PC-9 (cell line): ENCODE data around the gene CDK5RAP2. TPM values are rescaled to one million over a fixed set of nuclear protein-coding genes. Genes with fewer than 3 reads are reported as not detected.

Source experiments
- BruUV-seq: library from RNA; stranded (reverse); fragments of 400-500 nt; replicated peaks from 2 replicates; lab custom pipeline; 2021; lab: Mats Ljungman, UMichigan
- CTCF ChIA-PET: fragments of 300-600 bp; sonication (Branson Sonifier 250); formaldehyde crosslinking; loops from one replicate; lab custom pipeline; 2022; ENCODE audit warnings: antibody characterized with exemption; lab: Charles Lee
- POLR2A ChIA-PET: fragments of 300-600 bp; sonication (Branson Sonifier 250); formaldehyde crosslinking; loops from one replicate; lab custom pipeline; 2022; ENCODE audit warnings: antibody characterized with exemption; ENCODE audit not compliant: unreplicated experiment; lab: Charles Lee
- DNase-seq, 2 experiments: peaks; one replicate each; pipeline versions ENCODE4 v3.0.0 to v3.0.0-alpha.2; 2015 to 2022; ENCODE audit warnings: mixed read lengths in 1 of 2
- H2AFZ ChIP-seq: fragments of 200-600 bp; sonication (generic); 2 replicates; pipeline ENCODE4 v1.8.1; 2017; ENCODE audit warnings: antibody characterized with exemption
- H3F3A ChIP-seq: fragments of 200-600 bp; sonication (generic); 2 replicates; pipeline ENCODE4 v1.8.1; 2017; ENCODE audit warnings: antibody characterized with exemption, mild to moderate bottlenecking, low read depth; ENCODE audit not compliant: insufficient read depth
- H3K27ac ChIP-seq: fragments of 200-600 bp; sonication (generic); 2 replicates; pipeline ENCODE4 v1.6.1; 2016; ENCODE audit warnings: mixed run types
- H3K27me3 ChIP-seq: fragments of 200-600 bp; sonication (generic); 2 replicates; pipeline ENCODE4 v1.6.1; 2016; ENCODE audit warnings: low read depth, mixed run types; ENCODE audit not compliant: insufficient read depth
- H3K36me3 ChIP-seq: fragments of 200-600 bp; sonication (generic); 2 replicates; pipeline ENCODE4 v1.6.1; 2016; ENCODE audit warnings: low read depth, mixed run types
- H3K4me1 ChIP-seq: fragments of 200-600 bp; sonication (generic); replicated peaks from 2 replicates; pipeline ENCODE4 v1.6.1; 2016; ENCODE audit warnings: mixed run types; ENCODE audit not compliant: insufficient read depth
- H3K4me2 ChIP-seq: fragments of 200-600 bp; sonication (generic); 2 replicates; pipeline ENCODE4 v1.6.1; 2017; ENCODE audit warnings: mixed run types
- H3K4me3 ChIP-seq: fragments of 200-600 bp; sonication (generic); 2 replicates; pipeline ENCODE4 v1.6.1; 2016; ENCODE audit warnings: mixed run types
- H3K79me2 ChIP-seq: fragments of 200-600 bp; sonication (generic); 2 replicates; pipeline ENCODE4 v1.6.1; 2017; ENCODE audit warnings: low read depth, mixed run types
- H3K9me2 ChIP-seq: fragments of 200-600 bp; sonication (generic); 2 replicates; pipeline ENCODE4 v1.8.1; 2017; ENCODE audit warnings: mild to moderate bottlenecking; ENCODE audit not compliant: insufficient read depth
- H3K9me3 ChIP-seq: fragments of 200-600 bp; sonication (generic); 2 replicates; pipeline ENCODE4 v1.8.1; 2016; ENCODE audit warnings: low read depth; ENCODE audit not compliant: insufficient read depth
- H4K20me1 ChIP-seq: fragments of 200-600 bp; sonication (generic); 2 replicates; pipeline ENCODE4 v1.8.1; 2017; ENCODE audit not compliant: insufficient read depth
- EZH2 ChIP-seq: fragments of 200-600 bp; sonication (generic); IDR thresholded peaks from 2 replicates; pipeline ENCODE4 v1.8.0; 2017; ENCODE audit warnings: antibody characterized with exemption, low read depth
- intact Hi-C: fragments of 100-400 bp; cut with micrococcal nuclease; formaldehyde crosslinking; loops from one replicate; pipeline ENCODE4 v1.10.0; 2022; ENCODE audit not compliant: unreplicated experiment
- total RNA-seq: library from RNA; stranded (reverse); gene quantifications from 2 replicates; pipeline ENCODE4 v1.2.3, GENCODE V29; 2021
- TF ChIP-seq, protein P1 (sequence below): fragments of 200-600 bp; sonication (generic); conservative IDR thresholded peaks from 2 replicates; pipeline ENCODE4 v1.6.1; 2017; ENCODE audit warnings: mixed run types, antibody characterized with exemption, mild to moderate bottlenecking, moderate library complexity

CDK5RAP2 gene
- total RNA-seq, 1 experiment from 2014 or later, result 113 TPM

DNA sequence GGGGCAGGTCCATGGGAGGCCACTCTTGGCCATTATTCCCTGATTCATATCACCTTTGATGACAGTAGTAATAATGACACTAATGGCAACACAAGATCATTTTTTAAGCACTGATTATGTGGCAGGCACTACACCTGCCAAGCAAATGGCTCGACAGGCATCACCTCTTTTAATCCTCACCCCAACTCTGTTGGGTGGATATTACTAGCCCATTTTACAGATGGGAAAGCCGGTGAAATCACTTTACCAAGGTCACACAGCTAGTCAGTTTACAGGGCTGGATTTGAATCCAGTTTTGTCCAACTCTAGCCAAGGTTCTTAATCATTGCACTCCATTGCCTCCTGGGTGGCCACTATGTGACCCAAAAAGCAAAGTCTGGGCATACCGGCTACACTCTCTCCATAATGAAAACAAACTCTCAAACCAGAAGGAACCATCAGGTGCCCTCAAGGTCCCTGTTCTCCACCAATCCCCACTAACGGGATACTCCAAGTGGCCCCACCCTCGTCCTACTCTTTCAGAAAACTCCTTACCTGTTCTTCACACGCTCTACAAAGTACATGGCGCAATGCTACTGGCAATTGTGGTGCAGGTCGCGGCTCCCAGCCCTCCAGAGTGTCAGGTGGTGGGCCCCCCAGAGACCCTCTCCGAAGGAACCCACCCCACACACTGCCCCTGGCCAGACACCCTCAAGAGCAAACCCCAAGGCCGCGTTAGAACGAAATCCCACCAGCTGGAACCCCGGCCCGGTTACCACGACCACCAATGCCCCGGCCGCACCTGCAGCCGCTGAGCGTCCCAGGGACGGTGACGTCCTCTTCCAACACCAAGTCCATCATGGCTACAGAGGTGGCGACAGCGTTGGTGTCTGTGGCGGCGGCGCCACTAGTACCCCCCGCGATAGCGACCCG lies 572 bp downstream of the CDK5RAP2 start:
- Histone ChIP-seq H3K9me2 (no peaks in the 10 kb centered on the region), H2AFZ (peak overlapping the region; percentile 93), H3K9me3 (no peaks in the 10 kb centered on the region), H4K20me1 (no peaks in the 10 kb centered on the region), H3K79me2 (peaks cover 42% of the 10 kb centered on the region), H3F3A (no peaks in the 10 kb centered on the region), H3K36me3 (no peaks in the 10 kb centered on the region), H3K27ac (no peak overlapping the region), H3K4me1 (peaks cover 13% of the 10 kb centered on the region), H3K27me3 (no peaks in the 10 kb centered on the region), H3K4me3 (peak overlapping the region; percentile 79), H3K4me2 (peak overlapping the region; percentile 79)
- intact Hi-C loops, result loop anchor here (1.0 to 2.0 kb wide), 2 partner anchors 151 to 264 kb away; no protein-coding TSS in a partner anchor
- TF ChIP-seq, protein P1, sequence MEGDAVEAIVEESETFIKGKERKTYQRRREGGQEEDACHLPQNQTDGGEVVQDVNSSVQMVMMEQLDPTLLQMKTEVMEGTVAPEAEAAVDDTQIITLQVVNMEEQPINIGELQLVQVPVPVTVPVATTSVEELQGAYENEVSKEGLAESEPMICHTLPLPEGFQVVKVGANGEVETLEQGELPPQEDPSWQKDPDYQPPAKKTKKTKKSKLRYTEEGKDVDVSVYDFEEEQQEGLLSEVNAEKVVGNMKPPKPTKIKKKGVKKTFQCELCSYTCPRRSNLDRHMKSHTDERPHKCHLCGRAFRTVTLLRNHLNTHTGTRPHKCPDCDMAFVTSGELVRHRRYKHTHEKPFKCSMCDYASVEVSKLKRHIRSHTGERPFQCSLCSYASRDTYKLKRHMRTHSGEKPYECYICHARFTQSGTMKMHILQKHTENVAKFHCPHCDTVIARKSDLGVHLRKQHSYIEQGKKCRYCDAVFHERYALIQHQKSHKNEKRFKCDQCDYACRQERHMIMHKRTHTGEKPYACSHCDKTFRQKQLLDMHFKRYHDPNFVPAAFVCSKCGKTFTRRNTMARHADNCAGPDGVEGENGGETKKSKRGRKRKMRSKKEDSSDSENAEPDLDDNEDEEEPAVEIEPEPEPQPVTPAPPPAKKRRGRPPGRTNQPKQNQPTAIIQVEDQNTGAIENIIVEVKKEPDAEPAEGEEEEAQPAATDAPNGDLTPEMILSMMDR, result no peak
- TF ChIP-seq EZH2, result no peak
- ChIA-PET POLR2A (interaction anchor here (0.7 kb wide), 2 partner anchors 39 to 214 kb away, joined by 3 to 5 read pairs; partner anchors contain the start of gene FBXW2), CTCF (no interaction called here)
- DNase-seq, result peak in 1 of 2 experiments; percentile 22
- BruUV-seq, result no TSS peak

DNA sequence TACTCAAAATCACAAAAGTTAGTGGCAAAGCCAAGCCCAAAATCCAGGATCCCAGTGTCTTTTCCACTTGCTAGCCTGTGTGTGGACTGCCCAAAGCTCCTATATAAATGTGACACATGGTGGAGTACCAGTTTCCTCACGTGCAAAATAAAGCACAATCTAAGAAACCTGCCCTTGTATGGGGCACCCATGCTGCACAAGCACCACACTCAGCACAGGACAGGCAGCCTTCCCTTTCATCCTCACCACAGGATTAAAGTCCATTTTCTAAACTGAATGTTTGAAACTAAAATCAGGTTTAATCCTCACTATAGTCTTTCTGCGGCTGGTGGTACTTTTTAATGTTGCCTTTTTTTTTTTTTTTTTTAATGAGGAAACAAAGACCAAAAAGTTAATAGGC lies 5.5 kb downstream of the CDK5RAP2 start:
- intact Hi-C loops, result no loop called here
- peaks cover 44% of the 10 kb centered on the region for H3K79me2 ChIP-seq
- H4K20me1 ChIP-seq, result no peaks in the 10 kb centered on the region
- no peak overlapping the region for H3K4me2 ChIP-seq
- no peaks in the 10 kb centered on the region for H3K9me2 ChIP-seq
- no peaks in the 10 kb centered on the region for H3F3A ChIP-seq
- peaks cover 8% of the 10 kb centered on the region for H3K4me1 ChIP-seq
- H3K4me3 ChIP-seq, result no peak overlapping the region
- no peak overlapping the region for H2AFZ ChIP-seq
- ChIA-PET POLR2A (no interaction called here), CTCF (no interaction called here)
- H3K9me3 ChIP-seq, result no peaks in the 10 kb centered on the region
- no peak overlapping the region for H3K27ac ChIP-seq
- H3K36me3 ChIP-seq, result 0 out of 2 replicates have a peak, but pooled peaks cover 3% of the 10 kb centered on the region
- TF ChIP-seq, protein P1, result no peak
- no peak for TF ChIP-seq EZH2
- H3K27me3 ChIP-seq, result no peaks in the 10 kb centered on the region
- no peak for DNase-seq
- no TSS peak for BruUV-seq

DNA sequence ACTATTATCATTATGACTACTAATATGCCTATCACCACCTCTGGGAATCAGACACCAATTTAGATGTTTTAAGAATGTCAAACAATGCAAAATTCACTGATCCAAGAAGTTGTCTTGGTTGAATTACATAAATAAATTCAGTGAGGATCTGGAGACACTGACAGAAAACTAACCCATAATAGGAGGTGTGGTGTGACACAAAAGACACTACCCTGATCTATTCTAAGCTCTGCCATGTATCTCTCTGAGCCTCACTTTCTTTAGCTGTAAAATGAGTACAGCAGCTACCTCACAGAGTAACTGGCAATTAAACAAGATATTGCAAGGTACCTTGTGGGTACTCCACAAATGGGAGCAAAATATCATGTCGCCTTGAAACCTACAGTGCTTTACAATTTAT lies 7.5 kb downstream of the CDK5RAP2 start:
- Histone ChIP-seq H3K4me2 (no peak overlapping the region), H3K9me3 (no peaks in the 10 kb centered on the region), H3K4me1 (no peaks in the 10 kb centered on the region), H4K20me1 (no peaks in the 10 kb centered on the region), H3K27me3 (no peaks in the 10 kb centered on the region), H3K4me3 (no peak overlapping the region), H3K36me3 (0 out of 2 replicates have a peak, but pooled peaks cover 3% of the 10 kb centered on the region), H3K27ac (no peak overlapping the region), H3K79me2 (peaks cover 28% of the 10 kb centered on the region), H2AFZ (no peak overlapping the region), H3F3A (no peaks in the 10 kb centered on the region), H3K9me2 (no peaks in the 10 kb centered on the region)
- CTCF ChIA-PET, result no interaction called here
- no TSS peak for BruUV-seq
- POLR2A ChIA-PET, result no interaction called here
- no peak for DNase-seq
- TF ChIP-seq, protein P1, result no peak
- no peak for TF ChIP-seq EZH2
- intact Hi-C loops, result no loop called here
